HepG2 (cell line): ENCODE measurements around the gene ZRANB2. TPM values are rescaled to one million over a fixed set of nuclear protein-coding genes. Genes with fewer than 3 reads are reported as not detected.

Experiments used
- ATAC-seq: fragments of 200-7000 bp; cut with Tn5 transposase; 3 replicates; pipeline ENCODE4 v1.9.1; 2020; ENCODE audit warnings: mild to moderate bottlenecking, moderate library complexity
- BruUV-seq: library from RNA; stranded (reverse); fragments of 400-500 nt; replicated peaks from 2 replicates; lab custom pipeline; 2021; lab: Mats Ljungman, UMichigan
- CTCF ChIA-PET: fragments of 300-600 bp; formaldehyde crosslinking; extraction: SDS; loops from one replicate; lab custom pipeline; 2021; ENCODE audit warnings: low total read pairs, inconsistent platforms, low intra/inter-chr PET ratio; lab: Yijun Ruan, JAX
- POLR2A ChIA-PET: fragments of 350-600 bp; sonication (Branson Sonifier 250); formaldehyde crosslinking; loops from one replicate; lab custom pipeline; 2020; ENCODE audit warnings: antibody characterized with exemption, inconsistent platforms; lab: Yijun Ruan, JAX
- DNase-seq: peaks from one replicate; pipeline ENCODE4 v3.0.0-alpha.2; 2015; ENCODE audit warnings: low spot score
- FAIRE-seq: peaks from 3 replicates; lab custom pipeline; 2011; peaks lifted over from hg19 to GRCh38; lab: Jason Lieb, UNC
- H2AFZ ChIP-seq: one replicate; pipeline ENCODE4 v1.6.1; 2011; ENCODE audit warnings: low read length, inconsistent platforms
- H3K27ac ChIP-seq: fragments of 300-600 bp; 3 replicates; pipeline ENCODE4 v1.8.0; 2011; ENCODE audit warnings: mixed run types, mild to moderate bottlenecking, mixed read lengths, low read length, inconsistent platforms; ENCODE audit not compliant: insufficient read depth; ENCODE audit errors: extremely low read length
- H3K27me3 ChIP-seq, 2 experiments: fragments of 200-600 bp in 1 of 2; 2 replicates in 1 of 2; 3 replicates in 1 of 2; pipeline versions ENCODE4 v1.6.0 to v1.8.0; 2011; ENCODE audit warnings: low read length in 2 of 2, mild to moderate bottlenecking in 2 of 2, moderate library complexity in 2 of 2, inconsistent platforms in 1 of 2; ENCODE audit not compliant: insufficient read depth in 2 of 2, control insufficient read depth in 1 of 2
- H3K36me3 ChIP-seq, 2 experiments: fragments of 200-600 bp in 1 of 2; replicated peaks in 1 of 2; 2 replicates in 1 of 2; 3 replicates in 1 of 2; pipeline versions ENCODE4 v1.5.1 to v1.8.0; 2011; ENCODE audit warnings: low read length in 2 of 2, inconsistent platforms in 1 of 2; ENCODE audit not compliant: insufficient read depth in 2 of 2, control insufficient read depth in 1 of 2
- H3K4me1 ChIP-seq: 2 replicates; pipeline ENCODE4 v1.5.1; 2012; ENCODE audit warnings: low read length, inconsistent platforms; ENCODE audit not compliant: insufficient read depth
- H3K4me2 ChIP-seq: 2 replicates; pipeline ENCODE4 v1.6.0; 2011; ENCODE audit warnings: low read depth, low read length, inconsistent platforms
- H3K4me3 ChIP-seq, 3 experiments: fragments of 200-600 bp in 1 of 3; sonication (generic), shearing (Covaris generic) in 1 of 3; replicated peaks in 1 of 3; 2 replicates each; pipeline ENCODE4 v1.5.1; 2011 to 2016; ENCODE audit warnings: low read length in 3 of 3, inconsistent platforms in 2 of 3, low read depth in 2 of 3, mild to moderate bottlenecking in 2 of 3, control low read depth in 1 of 3, mixed read lengths in 1 of 3; ENCODE audit not compliant: insufficient read depth in 1 of 3
- H3K79me2 ChIP-seq: one replicate; pipeline ENCODE4 v1.6.1; 2011; ENCODE audit warnings: low read length, inconsistent platforms; ENCODE audit not compliant: insufficient read depth
- H3K9ac ChIP-seq: 2 replicates; pipeline ENCODE4 v1.6.0; 2011; ENCODE audit warnings: mild to moderate bottlenecking, low read depth, low read length, inconsistent platforms; ENCODE audit not compliant: insufficient read depth
- H3K9me3 ChIP-seq: 2 replicates; pipeline ENCODE4 v1.5.1; 2012; ENCODE audit warnings: mild to moderate bottlenecking, low read length
- H4K20me1 ChIP-seq: 2 replicates; pipeline ENCODE4 v1.6.0; 2011; ENCODE audit warnings: inconsistent platforms, mild to moderate bottlenecking, low read length, moderate library complexity; ENCODE audit not compliant: insufficient read depth
- HOXA9 ChIP-seq: sonication (generic); formaldehyde crosslinking; IDR thresholded peaks from 2 replicates; pipeline ENCODE4 v1.8.1; 2022; ENCODE audit warnings: missing genetic modification reagents, mild to moderate bottlenecking, moderate library complexity, borderline replicate concordance
- KAT7 ChIP-seq: IDR thresholded peaks from 2 replicates; pipeline ENCODE4 v1.6.1; 2018; ENCODE audit warnings: borderline replicate concordance, missing compliant biosample characterization
- MAFF ChIP-seq: IDR thresholded peaks from 2 replicates; pipeline ENCODE4 v1.6.1; 2011; ENCODE audit warnings: low read depth, low read length, improper control_type of control experiment
- MAFK ChIP-seq, 2 experiments: IDR thresholded peaks in 1 of 2; conservative IDR thresholded peaks in 1 of 2; 2 replicates each; pipeline ENCODE4 v1.6.1; 2011; ENCODE audit warnings: improper control_type of control experiment in 2 of 2, low read length in 2 of 2
- NR3C1 ChIP-seq: sonication (generic); formaldehyde crosslinking; IDR thresholded peaks from 2 replicates; pipeline ENCODE4 v1.4.0; 2020; ENCODE audit warnings: missing genetic modification reagents
- ZBTB37 ChIP-seq: sonication (generic); formaldehyde crosslinking; IDR thresholded peaks from 2 replicates; pipeline ENCODE4 v1.4.0; 2020; ENCODE audit warnings: mild to moderate bottlenecking, missing genetic modification reagents
- ZNF121 ChIP-seq: sonication (generic); formaldehyde crosslinking; IDR thresholded peaks from 2 replicates; pipeline ENCODE4 v1.5.0; 2020; ENCODE audit warnings: mild to moderate bottlenecking, missing genetic modification reagents
- ZNF530 ChIP-seq: sonication (generic); formaldehyde crosslinking; IDR thresholded peaks from 2 replicates; pipeline ENCODE4 v1.5.0; 2020; ENCODE audit warnings: low read depth, mild to moderate bottlenecking, missing genetic modification reagents
- WGBS: methylation state at CpG from one replicate; pipeline ENCODE4 v1.1.6; 2017; ENCODE audit warnings: low lambda C conversion rate; 5-methylcytosine and 5-hydroxymethylcytosine counted together
- in situ Hi-C: cut with HindIII; loops from 2 replicates; pipeline ENCODE4 v1.10.0; 2017; ENCODE audit warnings: low pct_unique_long_range_greater_than_20kb; ENCODE audit not compliant: extremely low pct_ligation_motif_present
- intact Hi-C: fragments of 100-400 bp; cut with micrococcal nuclease; formaldehyde crosslinking; loops from one replicate; pipeline ENCODE4 v1.10.0; 2022; ENCODE audit not compliant: unreplicated experiment
- polyA plus RNA-seq, 8 experiments: library from polyadenylated mRNA; depleted of rRNA in 3 of 8; stranded (reverse) in 7 of 8; unstranded in 1 of 8; fragments of >200 nt; fragmentation: Illumina TruSeq in 4 of 8; extraction: Trizol in 4 of 8; gene quantifications; 2 replicates each; pipeline versions ENCODE4 v1.2.1 to v1.2.3, GENCODE V29; 2011 to 2016; ENCODE audit warnings: low read depth in 4 of 8, missing spikeins in 1 of 8, mixed read lengths in 1 of 8; ENCODE audit not compliant: insufficient read depth in 1 of 8
- total RNA-seq, 5 experiments: library from RNA; depleted of rRNA; stranded (reverse); fragments of >200 nt; fragmentation: Illumina TruSeq; extraction: Trizol; gene quantifications; 2 replicates each; pipeline ENCODE4 v1.2.3, GENCODE V29; 2016; ENCODE audit warnings: low read depth in 1 of 5

ZRANB2 gene
- total and polyA plus RNA-seq, 2 of the 13 experiments (the other 11 are each of a cell fraction or from before 2014, with no cell fraction given), result 43.0 to 45.4 TPM

GRCh38 chr1:71086331-71086730, 5.5 kb upstream of the ZRANB2 start:
- no TSS peak for BruUV-seq
- no peaks in the 10 kb centered on the region for H4K20me1 ChIP-seq
- in situ Hi-C loops, result loop anchor here (10.0 to 25.0 kb wide), 2 partner anchors 882 to 951 kb away; partner anchors contain the start of gene LRRC40
- DNase-seq, result no peak
- no peak for ATAC-seq
- CTCF ChIA-PET, result no interaction called here
- H3K4me1 ChIP-seq, result peaks cover 8% of the 10 kb centered on the region
- POLR2A ChIA-PET, result no interaction called here
- no peak overlapping the region for H3K4me2 ChIP-seq
- no peaks in the 10 kb centered on the region for H3K36me3 ChIP-seq
- H3K27me3 ChIP-seq, result no peaks in the 10 kb centered on the region
- H3K27ac ChIP-seq, result no peak overlapping the region
- WGBS, result 8% methylated on average over 1 of the region's 1 CpG
- TF ChIP-seq HOXA9 (CRISPR knock-in tag) (no peak), ZNF530 (CRISPR knock-in tag) (no peak), KAT7 (CRISPR knock-in tag) (no peak), MAFK (conservative IDR thresholded peaks at IDR 0.05 in 1 of 2, IDR thresholded peaks at IDR 0.05 in 1 of 2; ENCODE audit: low read length in 2 of 2) (peak; percentile 45 to 68; a peak in 3 of 4 replicates), ZBTB37 (CRISPR knock-in tag) (no peak), MAFF (peak; percentile 32; the same call in 1 of the 2 replicates)
- TF ChIP-seq, all 625 proteins: peak for 2
- no peak for FAIRE-seq
- Histone ChIP-seq H3K79me2 (no peaks in the 10 kb centered on the region), H2AFZ (no peak overlapping the region), H3K9me3 (no peaks in the 10 kb centered on the region), H3K9ac (no peak overlapping the region), H3K4me3 (no peak overlapping the region)
- intact Hi-C loops, result loop anchor here (10.0 kb wide), 1 partner anchor 1398 kb away; no protein-coding TSS in a partner anchor

GRCh38 chr1:71083271-71083670, 2.4 kb upstream of the ZRANB2 start:
- peaks cover 0 to 1% of the 10 kb centered on the region in 2 experiments; a peak in 2 of 5 replicates for H3K36me3 ChIP-seq
- TF ChIP-seq ZNF121 (CRISPR knock-in tag), result no peak
- no peak for TF ChIP-seq NR3C1 (CRISPR knock-in tag)
- POLR2A ChIA-PET, result no interaction called here
- no peak overlapping the region for H3K4me2 ChIP-seq
- no peak overlapping the region for H3K4me3 ChIP-seq
- CTCF ChIA-PET, result no interaction called here
- in situ Hi-C loops, result loop anchor here (10.0 to 25.0 kb wide), 2 partner anchors 878 to 954 kb away; partner anchors contain the start of gene LRRC40
- peaks cover 26% of the 10 kb centered on the region for H3K79me2 ChIP-seq
- peaks cover 0 to 4% of the 10 kb centered on the region in 2 experiments; a peak in 1 of 5 replicates for H3K27me3 ChIP-seq
- ATAC-seq, result no peak
- H3K9me3 ChIP-seq, result no peaks in the 10 kb centered on the region
- H2AFZ ChIP-seq, result no peak overlapping the region
- peaks cover 19% of the 10 kb centered on the region for H3K4me1 ChIP-seq
- H3K27ac ChIP-seq, result no peak overlapping the region
- no TSS peak for BruUV-seq
- DNase-seq, result no peak
- peaks cover 10% of the 10 kb centered on the region for H4K20me1 ChIP-seq
- 62% methylated on average over 2 of the region's 2 CpGs for WGBS
- H3K9ac ChIP-seq, result no peak overlapping the region
- intact Hi-C loops, result loop anchor here (5.0 to 10.0 kb wide), 2 partner anchors 876 to 1402 kb away; partner anchors contain the start of gene LRRC40
- no peak for FAIRE-seq
